22Rv1 (cell line): ENCODE results near the gene HEPN1.

Source experiments
- CTCF ChIP-seq: fragments of 450-650 bp; IDR thresholded peaks from 2 replicates; pipeline ENCODE4 v1.5.1; 2017; ENCODE audit warnings: mild to moderate bottlenecking
- ZFX ChIP-seq: fragments of 450-650 bp; IDR thresholded peaks from 2 replicates; pipeline ENCODE4 v1.6.1; 2017; ENCODE audit warnings: antibody characterized with exemption, borderline replicate concordance

GRCh38 chr11:124938206-124938765 lies 19.2 kb downstream of the HEPN1 start:
- TF ChIP-seq CTCF (no peak), ZFX (no peak)
